ENCODE measurements around the gene SECISBP2L.

The SECISBP2L gene

DNA sequence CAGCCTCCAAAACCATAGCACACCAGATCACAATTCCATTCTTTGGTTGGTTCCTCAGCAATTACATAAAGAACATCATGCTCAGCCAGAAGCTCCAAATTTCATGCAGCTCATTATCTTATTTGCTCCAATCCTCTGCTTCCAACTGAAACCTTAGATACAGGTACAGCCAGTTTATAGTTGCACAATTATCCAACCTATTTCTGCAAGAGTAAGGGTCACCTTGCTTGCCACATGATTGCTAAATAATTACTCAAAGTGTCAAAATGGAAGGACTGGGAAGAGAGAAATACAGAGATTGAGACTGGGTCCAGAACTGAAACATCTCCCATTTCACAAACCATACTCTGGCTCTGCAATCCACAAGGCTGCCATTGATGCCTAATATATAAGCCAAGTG, 59.1 kb downstream of the SECISBP2L start:
- Histone ChIP-seq H3K4me3 (ENCODE audit: low read depth in 1 of 2, low read length in 2 of 2) (no peak overlapping the region), H3K4me1 (ENCODE audit: insufficient read depth, low read length) (peaks cover 16% of the 10 kb centered on the region), H3K9me3 (ENCODE audit: low read length) (no peaks in the 10 kb centered on the region), H3K27ac (ENCODE audit: low read depth, low read length) (no peak overlapping the region), H3K36me3 (ENCODE audit: insufficient read depth, low read length) (peaks cover 12% of the 10 kb centered on the region), H3K27me3 (ENCODE audit: control insufficient read depth in 1 of 2, insufficient read depth in 2 of 2, low read length in 2 of 2) (no peaks in the 10 kb centered on the region), H3K9ac (ENCODE audit: low read length) (no peak overlapping the region)

DNA sequence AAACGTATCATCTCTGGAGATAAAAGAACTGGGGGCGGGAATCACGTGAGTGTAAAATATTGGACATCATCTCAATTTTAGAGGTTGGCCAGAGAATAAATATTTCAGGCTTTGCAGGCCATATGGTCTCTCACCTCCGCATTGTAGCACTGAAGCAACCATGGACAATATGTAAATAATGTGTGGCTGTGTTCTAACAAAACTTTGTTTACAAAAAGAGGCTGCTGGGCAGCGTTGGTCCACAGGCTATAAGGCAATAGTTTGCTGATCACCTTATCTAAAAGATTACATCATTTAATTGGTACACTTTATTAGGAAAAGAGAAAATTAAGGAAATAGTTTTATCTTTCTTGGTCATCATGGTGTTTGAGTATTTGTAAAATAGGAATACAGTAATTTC, 60.0 kb downstream of the SECISBP2L start:
- H3K27me3 ChIP-seq (ENCODE audit: control insufficient read depth in 1 of 2, insufficient read depth in 2 of 2, low read length in 2 of 2), result no peaks in the 10 kb centered on the region
- H3K27ac ChIP-seq (ENCODE audit: low read depth, low read length), result no peak overlapping the region
- H3K4me1 ChIP-seq (ENCODE audit: insufficient read depth, low read length), result peaks cover 16% of the 10 kb centered on the region
- H3K9me3 ChIP-seq (ENCODE audit: low read length), result no peaks in the 10 kb centered on the region
- H3K36me3 ChIP-seq (ENCODE audit: insufficient read depth, low read length), result peaks cover 3% of the 10 kb centered on the region
- H3K9ac ChIP-seq (ENCODE audit: low read length), result no peak overlapping the region
- no peak overlapping the region for H3K4me3 ChIP-seq (ENCODE audit: low read depth in 1 of 2, low read length in 2 of 2)

DNA sequence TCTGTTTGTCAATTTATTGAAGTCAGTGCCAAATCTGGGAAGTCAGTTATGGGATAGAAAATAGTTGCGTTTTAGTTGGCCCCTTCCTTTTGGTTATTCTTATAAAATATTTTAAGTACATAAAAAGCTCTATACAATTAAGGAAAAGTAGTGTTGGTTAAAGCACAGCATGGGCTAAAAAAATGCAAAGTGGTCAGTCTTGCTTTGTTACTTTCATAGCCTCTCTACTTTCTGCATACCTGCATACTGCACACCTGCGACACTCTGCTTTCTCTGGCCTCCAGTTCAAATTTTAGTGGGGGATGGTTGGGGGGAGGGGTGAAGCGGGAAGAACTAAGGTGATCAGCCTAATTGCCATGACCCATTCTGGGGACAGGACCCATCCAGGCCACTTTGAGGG, 60.7 kb downstream of the SECISBP2L start:
- H3K27ac ChIP-seq (ENCODE audit: low read depth, low read length), result no peak overlapping the region

DNA sequence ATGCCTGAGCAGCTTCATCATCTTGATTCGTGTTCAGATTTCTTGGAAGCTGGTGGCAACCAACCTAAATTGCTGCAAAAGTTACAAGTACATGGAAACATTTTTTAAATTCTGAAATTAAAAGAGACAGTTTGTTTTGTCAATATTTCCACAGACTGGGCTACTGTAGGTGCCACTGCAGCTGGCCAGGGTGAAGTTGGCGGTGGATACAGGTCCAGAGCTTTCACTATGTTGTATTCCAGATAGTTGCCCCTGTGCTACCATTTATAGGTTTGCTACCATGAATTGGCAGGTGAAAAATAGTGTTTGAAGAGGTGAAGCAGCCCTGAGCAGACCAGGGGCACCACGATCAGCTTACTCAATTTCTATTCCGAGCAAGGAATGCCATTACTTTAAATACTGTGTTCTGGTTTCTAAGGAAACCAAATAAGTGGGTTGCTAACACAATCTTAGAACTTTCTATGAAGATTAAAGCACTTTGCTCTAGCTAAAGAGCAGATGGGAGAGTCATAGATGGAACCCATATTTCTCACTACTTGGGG, 61.4 kb downstream of the SECISBP2L start:
- Histone ChIP-seq H3K36me3 (ENCODE audit: insufficient read depth, low read length) (no peaks in the 10 kb centered on the region), H3K4me3 (ENCODE audit: low read depth in 1 of 2, low read length in 2 of 2) (no peak overlapping the region), H3K4me1 (ENCODE audit: insufficient read depth, low read length) (peaks cover 16% of the 10 kb centered on the region), H3K27me3 (ENCODE audit: control insufficient read depth in 1 of 2, insufficient read depth in 2 of 2, low read length in 2 of 2) (no peaks in the 10 kb centered on the region), H3K9ac (ENCODE audit: low read length) (no peak overlapping the region), H3K27ac (ENCODE audit: low read depth, low read length) (no peak overlapping the region), H3K9me3 (ENCODE audit: low read length) (no peaks in the 10 kb centered on the region)

More for the DNA sequence above, 60.7 kb downstream of the SECISBP2L start:
- H3K36me3 ChIP-seq (ENCODE audit: insufficient read depth, low read length), result no peaks in the 10 kb centered on the region
- H3K27me3 ChIP-seq (ENCODE audit: control insufficient read depth in 1 of 2, insufficient read depth in 2 of 2, low read length in 2 of 2), result no peaks in the 10 kb centered on the region
- H3K9me3 ChIP-seq (ENCODE audit: low read length), result no peaks in the 10 kb centered on the region
- peaks cover 16% of the 10 kb centered on the region for H3K4me1 ChIP-seq (ENCODE audit: insufficient read depth, low read length)
- H3K9ac ChIP-seq (ENCODE audit: low read length), result no peak overlapping the region
- H3K4me3 ChIP-seq (ENCODE audit: low read depth in 1 of 2, low read length in 2 of 2), result no peak overlapping the region

DNA sequence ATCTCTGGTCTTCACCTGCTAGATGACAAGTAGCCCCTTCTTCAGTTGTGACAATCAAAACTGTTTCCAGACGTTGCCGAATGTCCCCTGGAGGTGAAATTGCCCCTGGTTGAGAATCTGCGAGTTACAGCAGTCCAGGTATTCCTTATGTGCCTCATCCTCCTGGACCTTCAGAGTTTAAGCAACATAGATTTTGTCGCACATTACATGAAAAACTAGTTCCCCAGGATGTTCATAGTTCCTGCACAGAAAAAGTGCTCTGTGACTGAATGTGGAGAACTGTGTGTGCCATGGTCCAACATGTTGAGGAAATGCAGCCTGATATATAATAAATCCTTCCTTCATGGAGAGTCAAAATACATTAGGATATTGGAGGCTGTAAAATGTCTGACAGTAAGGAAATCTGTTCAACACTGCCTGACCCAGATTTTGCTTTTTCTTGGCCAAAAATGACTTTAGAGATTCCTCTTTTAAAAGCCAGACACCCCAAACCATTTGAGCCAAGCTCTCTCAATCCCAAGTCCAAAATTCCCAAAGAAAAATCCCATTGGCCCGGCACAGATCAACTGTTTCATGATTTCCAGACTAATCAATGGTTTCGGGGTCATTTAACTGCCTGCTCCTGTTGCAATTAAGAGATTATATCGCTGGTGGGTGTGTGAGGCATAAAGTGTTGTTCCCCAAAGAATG, 62.1 kb downstream of the SECISBP2L start:
- Histone ChIP-seq H3K27ac (ENCODE audit: low read depth, low read length) (no peak overlapping the region), H3K4me3 (ENCODE audit: low read depth in 1 of 2, low read length in 2 of 2) (no peak overlapping the region), H3K9ac (ENCODE audit: low read length) (no peak overlapping the region), H3K9me3 (ENCODE audit: low read length) (no peaks in the 10 kb centered on the region), H3K4me1 (ENCODE audit: insufficient read depth, low read length) (peaks cover 16% of the 10 kb centered on the region), H3K36me3 (ENCODE audit: insufficient read depth, low read length) (no peaks in the 10 kb centered on the region), H3K27me3 (ENCODE audit: control insufficient read depth in 1 of 2, insufficient read depth in 2 of 2, low read length in 2 of 2) (no peaks in the 10 kb centered on the region)

DNA sequence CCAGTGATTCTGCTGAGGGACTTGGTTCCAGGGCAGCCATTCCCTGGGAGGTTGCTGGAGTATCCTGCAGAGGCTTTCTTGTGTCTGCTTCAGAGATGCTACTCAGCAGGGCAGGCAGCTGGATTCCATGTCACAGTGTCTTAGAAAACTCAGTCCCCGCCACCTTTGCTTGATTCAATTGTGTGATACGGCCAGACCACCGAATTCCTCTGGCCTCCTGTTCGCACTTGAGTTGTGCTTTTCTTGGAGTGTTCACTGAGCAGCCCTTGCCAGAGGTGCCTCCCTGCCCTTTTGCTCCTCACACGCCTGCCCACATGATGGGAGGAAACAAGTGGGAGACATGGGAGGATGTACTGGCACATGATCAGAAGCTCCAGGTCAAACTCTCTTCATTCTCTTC, 62.9 kb downstream of the SECISBP2L start:
- Histone ChIP-seq H3K9me3 (ENCODE audit: low read length) (no peaks in the 10 kb centered on the region), H3K9ac (ENCODE audit: low read length) (no peak overlapping the region), H3K36me3 (ENCODE audit: insufficient read depth, low read length) (no peaks in the 10 kb centered on the region), H3K27me3 (ENCODE audit: control insufficient read depth in 1 of 2, insufficient read depth in 2 of 2, low read length in 2 of 2) (no peaks in the 10 kb centered on the region), H3K27ac (ENCODE audit: low read depth, low read length) (no peak overlapping the region), H3K4me1 (ENCODE audit: insufficient read depth, low read length) (peaks cover 16% of the 10 kb centered on the region), H3K4me3 (ENCODE audit: low read depth in 1 of 2, low read length in 2 of 2) (no peak overlapping the region)

DNA sequence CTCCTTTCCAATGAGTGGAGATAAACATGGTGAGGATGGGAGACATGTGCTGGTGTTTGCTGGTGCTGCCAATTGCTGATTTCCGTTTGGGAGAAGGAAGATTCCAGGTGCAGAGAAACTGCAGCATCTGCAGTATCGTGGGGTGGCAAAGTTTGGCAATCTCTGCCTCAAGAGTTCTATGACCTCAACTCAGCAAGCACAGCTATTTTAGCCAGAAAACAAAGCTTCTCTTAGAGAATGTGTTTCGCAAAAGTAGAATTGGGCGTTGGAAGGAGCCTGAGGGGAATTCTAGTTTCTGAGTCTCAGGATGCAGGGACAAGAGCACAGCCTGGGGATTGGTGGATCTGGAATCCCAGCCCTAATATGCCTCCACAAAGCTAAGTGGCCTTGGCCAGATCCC, 64.3 kb downstream of the SECISBP2L start:
- Histone ChIP-seq H3K27me3 (ENCODE audit: control insufficient read depth in 1 of 2, insufficient read depth in 2 of 2, low read length in 2 of 2) (no peaks in the 10 kb centered on the region), H3K27ac (ENCODE audit: low read depth, low read length) (no peak overlapping the region), H3K9me3 (ENCODE audit: low read length) (no peaks in the 10 kb centered on the region), H3K9ac (ENCODE audit: low read length) (no peak overlapping the region), H3K36me3 (ENCODE audit: insufficient read depth, low read length) (no peaks in the 10 kb centered on the region), H3K4me3 (ENCODE audit: low read depth in 1 of 2, low read length in 2 of 2) (no peak overlapping the region), H3K4me1 (ENCODE audit: insufficient read depth, low read length) (peaks cover 16% of the 10 kb centered on the region)

DNA sequence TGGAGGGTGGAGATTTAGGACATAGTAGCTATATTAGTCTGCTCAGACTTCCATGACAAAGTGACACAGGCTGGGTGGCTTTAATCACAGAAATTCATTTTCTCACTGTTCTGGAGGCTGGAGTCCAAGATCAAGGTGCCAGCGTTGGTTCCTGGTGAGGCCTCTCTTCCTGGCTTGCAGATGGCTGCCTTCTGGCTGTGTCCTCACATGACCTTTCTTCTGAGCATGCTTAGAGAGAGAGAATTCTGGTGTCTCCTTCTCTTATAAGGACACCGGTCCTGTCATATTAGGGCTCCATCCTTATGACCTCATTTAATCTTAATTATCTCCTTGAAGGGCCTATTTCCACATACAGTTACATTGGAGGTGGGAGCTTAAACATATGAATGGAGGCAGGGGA, 67.6 kb downstream of the SECISBP2L start:
- Histone ChIP-seq H3K27ac (ENCODE audit: low read depth, low read length) (no peak overlapping the region), H3K4me3 (ENCODE audit: low read depth in 1 of 2, low read length in 2 of 2) (no peak overlapping the region), H3K27me3 (ENCODE audit: control insufficient read depth in 1 of 2, insufficient read depth in 2 of 2, low read length in 2 of 2) (no peaks in the 10 kb centered on the region), H3K9me3 (ENCODE audit: low read length) (no peaks in the 10 kb centered on the region), H3K4me1 (ENCODE audit: insufficient read depth, low read length) (peaks cover 6% of the 10 kb centered on the region), H3K36me3 (ENCODE audit: insufficient read depth, low read length) (no peaks in the 10 kb centered on the region), H3K9ac (ENCODE audit: low read length) (no peak overlapping the region)

DNA sequence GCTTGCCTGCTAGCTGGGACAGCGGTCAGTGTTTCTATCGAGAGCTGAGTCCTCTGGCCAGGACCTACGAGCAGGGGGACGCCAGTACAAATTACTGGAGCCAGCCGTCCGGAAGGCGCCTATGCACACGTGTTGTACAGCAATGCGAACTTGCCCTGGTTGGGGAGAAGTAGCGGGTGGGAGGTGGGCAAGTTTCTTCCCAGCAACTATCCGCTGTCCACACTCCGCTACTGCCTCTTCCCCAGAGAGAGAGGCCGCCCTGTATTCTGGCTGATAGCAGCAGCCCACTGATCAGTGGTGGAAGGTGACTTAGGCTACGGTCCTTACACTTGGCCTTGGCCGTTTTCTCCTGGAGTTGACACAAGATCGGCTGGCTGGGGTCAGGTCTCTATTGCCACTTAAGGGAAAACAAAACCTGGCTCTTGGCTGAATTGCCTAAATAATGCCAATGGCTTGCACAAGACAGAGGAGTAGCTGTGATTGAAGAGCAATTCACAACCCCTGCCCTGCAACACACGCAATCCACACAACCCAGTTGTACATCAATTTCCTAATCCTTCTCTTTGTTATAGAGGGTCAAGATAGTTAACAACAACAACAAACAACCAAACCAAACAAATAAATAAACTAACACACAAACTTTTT, 69.7 kb downstream of the SECISBP2L start:
- Histone ChIP-seq H3K27me3 (ENCODE audit: control insufficient read depth in 1 of 2, insufficient read depth in 2 of 2, low read length in 2 of 2) (no peaks in the 10 kb centered on the region), H3K4me3 (ENCODE audit: low read depth in 1 of 2, low read length in 2 of 2) (peak overlapping the region in 1 of 2 donors; percentile 71), H3K9ac (ENCODE audit: low read length) (peak overlapping the region; percentile 70), H3K36me3 (ENCODE audit: insufficient read depth, low read length) (no peaks in the 10 kb centered on the region), H3K9me3 (ENCODE audit: low read length) (no peaks in the 10 kb centered on the region), H3K4me1 (ENCODE audit: insufficient read depth, low read length) (peaks cover 3% of the 10 kb centered on the region), H3K27ac (ENCODE audit: low read depth, low read length) (peak overlapping the region; percentile 30)

DNA sequence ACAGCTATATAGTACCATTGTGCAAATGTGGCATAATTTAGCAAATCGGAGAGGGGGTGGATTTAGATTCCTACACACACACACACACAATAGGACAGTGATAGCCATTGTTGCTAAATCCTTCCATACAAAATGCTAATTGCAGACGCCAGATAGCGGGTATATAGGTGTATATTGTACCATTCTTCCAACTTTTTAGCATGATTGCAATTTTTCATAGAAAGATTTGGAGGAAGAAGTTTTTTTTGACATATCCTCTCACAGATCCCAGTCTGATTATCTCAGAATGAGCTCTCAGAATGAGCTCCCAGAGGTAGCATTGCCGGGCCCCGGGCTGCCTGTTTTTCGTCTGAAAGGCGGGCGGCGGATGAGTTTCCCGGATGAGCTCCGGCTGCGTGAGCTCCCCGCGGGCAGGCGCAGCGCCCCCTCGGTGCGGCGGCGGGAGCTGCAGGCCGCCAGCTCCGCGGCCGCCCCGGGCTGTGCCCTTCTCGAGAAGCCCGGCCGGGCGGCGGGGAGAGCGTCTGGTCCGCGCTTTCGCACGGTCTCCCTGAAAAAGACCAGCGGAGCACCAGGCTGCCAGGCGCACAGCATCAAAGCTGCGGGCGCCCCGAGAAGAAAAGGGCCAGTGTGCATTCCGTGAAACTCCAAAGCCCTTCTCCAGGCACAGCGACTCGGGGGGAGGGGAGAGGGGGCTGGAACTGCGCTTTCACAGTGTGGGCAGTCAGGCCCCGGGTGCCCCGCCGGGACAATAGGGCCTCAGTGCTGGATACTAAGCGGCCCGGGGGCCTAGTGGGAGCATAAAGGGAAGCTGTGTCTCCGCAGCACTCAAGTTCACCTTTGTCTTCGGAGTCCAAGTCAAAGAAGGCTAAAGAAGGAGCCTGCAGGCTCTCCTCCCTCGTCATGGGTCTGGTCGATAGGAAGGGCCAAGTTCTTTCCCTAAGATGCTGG, 70.5 kb downstream of the SECISBP2L start:
- H3K36me3 ChIP-seq (ENCODE audit: insufficient read depth, low read length), result no peaks in the 10 kb centered on the region
- H3K27me3 ChIP-seq (ENCODE audit: control insufficient read depth in 1 of 2, insufficient read depth in 2 of 2, low read length in 2 of 2), result no peaks in the 10 kb centered on the region
- H3K4me3 ChIP-seq (ENCODE audit: low read depth in 1 of 2, low read length in 2 of 2), result peak overlapping the region; percentile 34 to 71
- H3K9ac ChIP-seq (ENCODE audit: low read length), result peak overlapping the region; percentile 70
- peak overlapping the region; percentile 22 for H3K27ac ChIP-seq (ENCODE audit: low read depth, low read length)
- no peaks in the 10 kb centered on the region for H3K9me3 ChIP-seq (ENCODE audit: low read length)
- peaks cover 3% of the 10 kb centered on the region for H3K4me1 ChIP-seq (ENCODE audit: insufficient read depth, low read length)

DNA sequence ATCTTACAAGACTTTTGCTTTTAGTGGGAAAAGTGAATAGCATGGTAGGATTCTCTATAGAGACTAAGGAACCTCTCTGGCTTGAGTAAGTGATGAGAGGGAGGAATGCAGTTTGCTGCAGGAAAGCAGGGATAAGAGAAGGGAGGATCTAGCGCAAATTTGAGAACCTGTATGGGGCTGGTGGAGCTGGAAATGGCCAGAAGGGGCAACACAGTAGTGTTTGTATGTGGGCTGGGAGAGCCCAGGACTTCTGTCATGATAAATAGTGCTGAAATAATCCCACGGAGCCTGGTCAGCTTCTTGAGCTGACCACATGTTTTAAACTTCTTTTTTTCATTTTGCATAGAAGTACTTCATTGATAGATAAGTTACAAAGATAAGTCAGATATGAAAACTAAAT, 71.4 kb downstream of the SECISBP2L start:
- no peaks in the 10 kb centered on the region for H3K27me3 ChIP-seq (ENCODE audit: control insufficient read depth in 1 of 2, insufficient read depth in 2 of 2, low read length in 2 of 2)
- no peaks in the 10 kb centered on the region for H3K36me3 ChIP-seq (ENCODE audit: insufficient read depth, low read length)
- H3K9me3 ChIP-seq (ENCODE audit: low read length), result no peaks in the 10 kb centered on the region
- peaks cover 3% of the 10 kb centered on the region for H3K4me1 ChIP-seq (ENCODE audit: insufficient read depth, low read length)
- H3K27ac ChIP-seq (ENCODE audit: low read depth, low read length), result no peak overlapping the region
- H3K4me3 ChIP-seq (ENCODE audit: low read depth in 1 of 2, low read length in 2 of 2), result no peak overlapping the region
- H3K9ac ChIP-seq (ENCODE audit: low read length), result peak overlapping the region; percentile 70

Data from muscle layer of colon (tissue), 2 donors.